Muscle of back (tissue), 11 donors: ENCODE data around the gene HOXB13. TPM values are rescaled to one million over a fixed set of nuclear protein-coding genes. Genes with fewer than 3 reads are reported as not detected.
"Not testable (repeated sequence)": the region's sequence is repeated elsewhere in the genome, so short reads cannot be mapped to it uniquely, and the experiment has no call there.

Experiments
- DNase-seq, 3 donors: peaks; one replicate each; pipeline versions ENCODE4 v3.0.0 to v3.0.0-alpha.2; 2013
- polyA plus RNA-seq, 10 donors: library from polyadenylated mRNA; unstranded; fragments of 120-200 nt; gene quantifications; one replicate each; pipeline ENCODE4 v1.2.1, GENCODE V29; 2013; ENCODE audit not compliant: insufficient read length in 10 of 10

The HOXB13 gene
- polyA plus RNA-seq, 10 donors: 0.04 TPM; not detected in 9

DNA sequence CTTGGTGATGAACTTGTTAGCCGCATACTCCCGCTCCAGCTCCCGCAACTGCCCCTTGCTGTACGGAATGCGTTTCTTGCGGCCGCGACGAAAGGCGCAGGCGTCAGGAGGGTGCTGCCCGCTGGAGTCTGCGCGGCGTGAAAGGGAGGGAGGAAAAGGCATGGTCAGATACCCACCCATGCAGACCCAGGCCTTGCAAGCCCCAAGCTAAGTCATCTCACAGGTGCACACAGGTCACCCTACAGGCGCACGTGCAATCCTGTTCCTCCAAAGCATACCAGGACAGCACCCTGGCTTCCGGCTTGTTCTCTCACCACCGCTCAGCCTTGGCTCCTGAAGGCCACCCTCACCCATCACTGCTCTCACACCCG is 1.6 kb downstream of the HOXB13 start:
- no peak for DNase-seq

DNA sequence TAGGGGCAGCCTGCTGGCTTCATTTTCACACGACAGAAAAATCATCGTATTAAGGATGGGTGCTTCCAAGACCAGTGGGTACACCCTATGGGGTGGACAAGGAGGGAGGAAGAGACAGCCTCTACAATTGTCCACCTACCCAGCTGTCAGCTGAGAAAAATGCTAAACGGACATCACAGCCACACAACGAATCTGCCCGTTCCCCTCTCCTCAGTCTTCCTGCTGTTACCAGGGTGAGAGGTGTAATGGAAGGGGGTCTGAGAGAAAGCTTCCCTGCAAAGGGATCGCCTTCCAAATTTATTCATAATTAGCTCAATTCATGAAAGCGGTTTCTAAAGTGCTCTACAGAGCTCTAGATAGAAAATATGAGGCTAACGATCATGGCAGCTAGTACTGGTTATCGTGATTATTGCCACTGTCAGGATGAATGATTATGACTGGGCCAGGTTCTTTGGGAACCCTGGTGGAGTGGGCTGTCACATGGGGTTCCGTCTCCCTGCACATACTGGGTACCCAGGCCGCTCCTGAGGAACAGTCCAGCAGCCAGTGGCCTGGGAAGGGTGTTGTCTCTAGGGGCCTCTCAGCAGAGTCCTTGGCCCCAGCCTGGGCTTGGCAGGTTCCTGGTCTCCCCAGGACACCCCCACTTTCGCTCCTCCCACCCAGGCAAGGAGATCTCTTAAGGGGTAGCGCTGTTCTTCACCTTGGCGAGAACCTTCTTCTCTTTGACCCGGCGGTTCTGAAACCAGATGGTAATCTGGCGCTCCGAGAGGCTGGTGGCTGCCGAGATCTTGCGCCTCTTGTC is 2.2 kb downstream of the HOXB13 start:
- DNase-seq: no peak

DNA sequence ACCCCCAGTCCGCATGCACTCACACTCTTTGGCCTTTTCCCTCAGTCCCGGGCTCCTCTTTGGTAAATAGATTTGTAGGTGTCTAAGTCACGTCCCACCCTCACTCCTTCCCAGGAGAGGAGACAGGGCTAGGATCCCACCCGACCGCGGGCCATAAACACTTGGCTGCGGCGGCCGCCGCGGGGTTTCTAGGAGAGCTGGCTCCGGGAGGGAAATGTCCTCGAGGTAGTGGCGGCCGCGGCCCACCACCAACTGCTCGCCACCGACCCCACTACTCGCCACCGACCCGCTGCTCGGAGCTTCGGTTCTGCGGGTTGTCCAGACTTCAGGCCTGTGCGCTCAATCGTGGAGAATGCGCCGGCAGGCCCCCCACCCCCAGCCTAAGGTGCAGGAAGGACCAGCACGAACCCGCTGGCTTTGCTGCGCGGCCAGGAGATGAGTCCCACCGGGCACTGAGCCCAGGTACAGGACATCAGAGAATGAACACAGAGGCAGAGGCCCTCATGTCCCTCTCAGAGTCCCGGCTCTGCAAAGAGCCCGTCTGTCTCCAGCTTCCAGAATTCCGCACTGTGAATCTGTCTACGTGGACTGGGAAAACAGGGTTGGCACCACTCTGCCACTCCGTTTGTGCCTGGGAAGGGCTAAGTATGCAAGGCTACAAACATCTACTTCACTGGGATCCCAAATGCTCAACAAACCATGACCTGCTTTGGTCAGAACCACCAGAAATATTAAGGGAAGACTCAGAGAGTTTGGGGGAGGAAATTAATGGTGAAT is 3.1 kb downstream of the HOXB13 start:
- no peak for DNase-seq

DNA sequence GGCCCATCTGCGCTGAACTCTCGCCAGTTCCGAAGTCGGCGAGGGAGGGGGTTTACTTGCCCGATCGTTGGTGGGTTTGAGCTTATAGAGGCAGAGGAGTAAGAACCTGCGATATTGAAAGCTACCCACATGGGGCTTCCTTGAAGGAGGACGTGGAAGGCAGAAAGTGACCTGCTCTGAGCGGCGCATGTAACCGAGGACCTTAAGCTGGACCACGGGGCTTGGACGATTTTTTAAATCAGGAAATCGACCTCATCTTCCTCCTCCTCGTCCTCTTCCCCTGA is 3.6 kb downstream of the HOXB13 start:
- DNase-seq: no peak

DNA sequence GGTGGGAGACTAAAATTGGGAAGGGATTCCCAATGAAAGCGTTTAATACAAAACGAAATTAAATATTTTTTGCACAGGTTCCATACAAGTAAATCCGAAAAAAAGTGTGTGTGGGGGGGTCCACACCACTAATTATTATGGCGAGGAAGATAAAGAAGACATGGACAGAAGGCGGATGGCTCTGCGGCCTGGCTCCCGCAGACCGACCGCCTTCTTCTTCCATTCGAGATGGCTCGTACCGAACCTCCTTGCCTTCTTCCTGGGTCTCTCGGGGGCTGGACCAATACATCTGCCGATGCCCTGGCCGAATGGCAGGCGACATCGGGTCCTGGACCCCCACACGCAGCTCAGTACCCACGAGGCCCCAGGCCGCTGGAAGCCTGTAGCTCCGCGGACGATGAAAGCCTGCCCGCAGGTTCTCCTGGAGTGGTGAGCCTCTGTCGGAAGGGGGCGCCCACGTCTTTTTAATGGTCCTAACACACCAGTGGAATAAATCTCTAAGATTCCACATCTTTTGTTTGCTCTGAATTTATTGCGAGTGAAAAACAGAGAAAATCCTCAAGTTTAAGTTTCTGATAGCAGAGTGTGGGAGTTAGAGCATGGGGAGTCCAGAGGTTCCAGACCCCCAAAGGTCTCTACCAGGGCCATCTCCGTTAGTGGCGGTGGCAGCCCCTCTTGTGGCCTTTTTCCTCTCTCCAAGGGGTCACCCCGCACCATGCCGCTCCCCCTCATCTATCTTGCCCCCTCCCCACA is 4.1 kb downstream of the HOXB13 start:
- DNase-seq: peak; percentile 70 to 86 (median 76)

DNA sequence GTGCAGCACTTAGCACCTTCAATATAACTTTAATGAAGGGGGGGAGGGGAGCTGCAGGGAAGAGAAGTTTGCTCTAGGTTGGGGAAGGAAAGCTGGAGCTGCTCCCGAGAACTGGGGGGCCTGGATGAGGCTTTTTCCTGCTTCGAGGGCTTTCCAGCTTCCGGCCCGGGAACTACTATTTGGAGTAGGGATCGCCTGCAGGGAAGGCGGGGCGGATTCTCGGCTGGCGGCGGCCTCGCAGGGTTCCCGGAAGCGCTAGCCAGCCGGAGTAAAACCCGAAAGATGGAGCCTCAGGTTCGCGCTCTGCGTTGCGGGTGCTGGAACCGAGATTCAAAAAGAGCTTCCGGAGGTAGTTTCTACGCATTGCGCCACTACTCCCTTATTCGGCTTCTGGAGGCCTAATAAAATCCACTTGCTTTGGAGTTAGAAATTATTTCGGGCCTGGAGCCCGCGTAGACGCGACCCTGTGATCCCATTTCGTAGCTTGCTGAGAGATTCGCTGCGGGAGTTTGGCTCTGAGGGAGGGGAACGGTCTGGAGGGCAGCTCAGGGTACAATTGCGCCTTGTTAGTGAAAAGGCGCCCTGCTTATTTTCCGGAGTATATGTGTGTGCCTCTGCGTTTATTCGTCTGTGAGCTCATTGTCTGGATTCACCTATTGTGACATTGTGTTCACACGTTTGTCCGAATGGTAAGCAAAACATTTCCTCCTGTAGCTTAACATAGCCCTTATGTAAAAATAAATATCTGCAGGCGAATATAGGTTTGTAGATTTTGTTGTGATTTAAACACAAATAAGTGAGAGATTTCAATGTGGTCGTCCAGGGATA is 4.9 kb downstream of the HOXB13 start:
- DNase-seq: no peak

DNA sequence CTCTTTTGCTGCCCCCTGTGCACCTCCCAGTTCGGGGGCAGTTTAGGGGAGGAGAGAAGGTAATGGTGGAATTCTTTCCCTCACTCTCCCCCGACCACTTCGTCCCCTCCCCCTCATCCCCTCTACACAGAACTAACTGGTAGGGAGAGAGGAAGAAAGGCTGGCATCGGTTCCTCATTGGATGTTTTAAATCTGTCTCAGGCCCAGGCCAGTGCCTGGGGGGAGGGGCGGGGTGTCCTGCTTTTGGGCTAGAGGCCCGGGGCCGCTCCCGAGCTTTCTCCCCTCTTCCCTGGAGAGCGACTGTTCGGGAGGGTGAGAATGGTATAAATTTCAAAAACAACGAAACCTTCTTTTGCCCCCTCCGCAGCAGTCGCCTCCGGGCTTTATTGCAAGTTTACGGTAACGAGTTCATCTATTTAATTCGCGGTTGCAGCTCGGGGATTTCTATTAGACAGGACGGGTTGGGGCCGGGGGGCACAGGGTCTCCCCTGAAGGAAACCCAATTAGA is 5.6 kb downstream of the HOXB13 start, which contains the start of gene PRAC2:
PRAC2 (plus strand) TSS at position 271 of the 508 bp plus-strand sequence. CDS start 1,226 bp downstream, outside the sequence.
- no peak for DNase-seq

DNA sequence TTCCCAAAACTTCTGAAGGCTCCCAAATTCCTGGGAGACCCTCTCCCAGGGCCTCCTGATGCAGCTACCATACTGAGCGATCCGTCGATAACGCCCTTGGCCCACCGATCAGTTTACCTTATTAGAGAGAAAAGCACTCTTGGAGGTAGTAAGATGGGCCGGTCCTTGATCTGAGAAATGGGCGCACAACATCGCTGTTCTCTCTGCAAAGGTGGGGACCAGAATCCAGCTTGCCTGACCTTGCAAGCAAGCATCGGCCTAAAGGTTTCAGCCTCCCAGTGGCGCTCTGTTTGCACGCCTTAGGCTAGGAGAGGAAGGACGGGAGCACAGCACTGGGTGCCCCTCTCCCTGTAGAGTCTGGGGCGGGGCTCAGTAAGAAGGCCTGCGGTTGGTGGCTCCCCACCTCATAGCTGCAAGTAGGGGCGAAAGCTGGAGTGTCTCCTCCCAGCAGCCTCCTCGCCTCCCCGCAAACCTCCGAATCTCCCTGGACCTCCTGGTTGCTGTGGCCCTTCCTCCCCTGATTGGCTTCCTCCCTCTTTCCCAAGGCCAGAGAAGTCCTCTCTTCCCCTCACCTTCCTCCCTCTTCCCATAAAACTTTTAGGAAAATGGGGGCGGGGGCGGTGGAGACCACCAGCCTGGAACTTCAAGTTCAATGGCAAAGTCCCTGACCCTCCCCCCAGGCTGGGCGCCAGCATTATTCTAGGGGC is 6.2 kb downstream of the HOXB13 start, which contains the start of gene PRAC1:
PRAC1 (minus strand) TSS at position 318 of the 707 bp plus-strand sequence; CDS start at position 192, 126 bp downstream.
- no peak for DNase-seq

DNA sequence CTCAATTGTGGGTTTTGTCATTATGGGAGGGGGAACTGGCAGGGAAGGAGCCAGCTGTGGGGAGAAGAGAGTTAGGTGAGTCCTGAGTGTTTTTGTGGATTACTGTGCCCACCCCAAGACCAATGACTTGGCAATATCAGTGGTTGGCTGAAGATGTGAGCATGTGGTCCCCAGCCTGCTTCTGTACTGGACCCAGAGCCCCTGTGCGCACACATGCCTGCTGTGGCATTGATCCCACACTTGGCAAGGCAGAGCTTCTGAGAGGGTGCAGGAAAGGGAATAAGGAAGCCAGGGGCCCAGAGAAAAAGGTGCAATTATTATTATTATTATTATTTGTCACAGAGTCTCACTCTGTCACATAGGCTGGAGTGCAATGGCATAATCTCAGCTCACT is 7.5 kb downstream of the HOXB13 start:
- no peak for DNase-seq

DNA sequence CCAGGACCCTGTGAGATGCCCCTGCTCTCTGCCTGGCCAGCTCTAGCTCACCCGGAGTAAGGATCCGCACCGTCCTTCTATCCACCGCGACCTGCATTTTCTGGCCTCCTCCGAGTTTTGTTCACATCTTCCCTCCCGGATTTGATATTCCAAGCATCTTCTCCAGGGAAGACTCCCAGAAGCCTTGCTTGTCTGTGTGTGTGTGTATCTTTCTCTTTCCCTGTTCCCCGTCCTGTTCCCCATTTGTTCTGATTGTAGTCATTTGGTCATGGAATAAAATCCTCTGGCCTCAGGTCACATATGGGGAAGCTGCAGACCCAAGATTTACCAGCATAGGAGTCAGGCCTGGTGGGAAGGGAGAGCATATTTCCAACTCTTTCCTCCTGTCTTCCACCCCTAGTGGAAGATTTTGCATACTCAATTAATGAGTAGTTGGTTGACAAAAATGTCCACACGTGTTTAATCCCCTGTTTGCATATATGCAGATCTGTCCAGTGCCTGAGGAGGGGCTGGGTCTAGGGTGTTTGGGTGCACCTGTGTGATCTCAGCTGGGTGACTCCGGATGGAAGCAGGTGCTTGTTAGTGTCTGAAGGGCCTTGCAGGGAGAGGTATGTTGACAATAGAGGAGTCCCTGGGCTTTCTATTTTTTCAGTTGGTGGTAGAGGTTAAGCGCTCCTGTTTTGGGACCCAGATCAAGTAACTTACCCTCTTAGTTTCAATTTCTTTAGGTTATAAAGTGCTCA is 8.1 kb downstream of the HOXB13 start:
- DNase-seq: no peak

DNA sequence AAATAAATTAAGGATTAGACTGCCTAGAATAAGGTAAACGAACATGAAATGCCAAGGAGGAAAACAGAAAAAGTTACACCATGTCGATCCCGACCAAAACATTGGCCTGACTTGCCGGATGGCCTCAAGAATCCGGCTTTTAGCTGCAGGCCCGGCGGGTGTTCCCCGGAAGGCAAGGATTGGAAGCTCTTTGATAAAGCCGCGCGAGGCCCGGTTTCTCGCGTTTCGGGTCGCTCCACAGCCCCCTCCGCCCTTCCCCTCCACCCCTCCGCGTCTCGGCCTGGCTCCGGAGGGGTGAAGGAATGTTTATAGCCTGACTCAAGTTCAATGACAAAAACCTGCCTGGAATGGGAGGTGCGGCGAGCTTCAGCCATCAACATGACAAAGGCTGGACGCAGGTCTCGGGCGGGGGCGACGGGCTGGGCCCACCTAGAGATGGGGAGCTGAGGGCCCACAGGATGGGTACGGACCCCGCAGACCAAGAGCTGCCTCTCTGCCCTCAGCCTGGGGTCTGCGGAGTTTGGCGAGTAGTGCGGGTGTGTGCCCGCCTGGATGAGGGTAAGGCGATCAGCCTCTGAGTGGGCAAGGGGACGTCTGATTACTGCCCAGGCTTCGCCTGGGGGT is 8.8 kb downstream of the HOXB13 start:
- DNase-seq: no peak

DNA sequence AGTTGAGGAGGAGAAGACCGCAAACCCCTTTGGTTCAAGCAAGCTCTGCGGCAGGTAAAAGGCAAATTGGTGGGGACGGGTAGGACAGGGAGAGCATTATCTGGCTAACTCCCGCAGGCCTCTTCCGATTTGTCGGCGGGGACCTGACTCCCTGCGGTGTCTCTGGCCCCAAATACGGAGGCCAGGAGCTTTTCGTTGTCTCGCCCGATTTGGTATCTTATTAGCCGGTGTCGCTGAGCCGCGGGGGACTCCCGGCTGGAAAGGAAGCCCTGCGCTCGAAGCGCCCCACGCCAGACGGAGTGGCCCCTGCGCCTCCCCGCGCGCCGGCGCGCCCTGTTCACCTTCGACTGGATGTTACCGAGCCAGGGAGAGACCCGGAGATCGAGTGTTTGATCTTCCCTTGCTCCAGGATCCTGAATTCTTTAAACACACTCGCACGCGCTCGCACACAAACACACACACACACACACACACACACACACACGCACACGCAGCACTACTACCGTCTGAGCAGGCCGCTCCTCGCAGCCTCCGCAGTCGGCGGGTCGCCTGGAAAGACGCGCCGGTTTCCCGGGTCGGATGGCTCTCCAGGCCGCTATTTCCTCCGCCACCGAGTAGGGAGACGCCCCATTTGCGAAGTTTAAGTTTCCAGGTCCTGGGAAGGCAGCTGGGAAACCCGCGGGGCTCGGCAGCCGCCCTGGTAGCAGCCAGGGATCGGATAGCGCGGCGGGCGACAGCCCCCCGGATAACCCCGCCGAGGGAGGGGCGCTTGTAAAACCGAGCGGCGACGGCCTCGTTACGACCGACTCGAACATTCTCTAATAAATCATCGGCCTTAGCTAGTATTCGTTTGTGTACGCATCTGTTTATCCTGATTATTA is 9.5 kb downstream of the HOXB13 start:
- peak in 1 of 3 donors; percentile 74 for DNase-seq

DNA sequence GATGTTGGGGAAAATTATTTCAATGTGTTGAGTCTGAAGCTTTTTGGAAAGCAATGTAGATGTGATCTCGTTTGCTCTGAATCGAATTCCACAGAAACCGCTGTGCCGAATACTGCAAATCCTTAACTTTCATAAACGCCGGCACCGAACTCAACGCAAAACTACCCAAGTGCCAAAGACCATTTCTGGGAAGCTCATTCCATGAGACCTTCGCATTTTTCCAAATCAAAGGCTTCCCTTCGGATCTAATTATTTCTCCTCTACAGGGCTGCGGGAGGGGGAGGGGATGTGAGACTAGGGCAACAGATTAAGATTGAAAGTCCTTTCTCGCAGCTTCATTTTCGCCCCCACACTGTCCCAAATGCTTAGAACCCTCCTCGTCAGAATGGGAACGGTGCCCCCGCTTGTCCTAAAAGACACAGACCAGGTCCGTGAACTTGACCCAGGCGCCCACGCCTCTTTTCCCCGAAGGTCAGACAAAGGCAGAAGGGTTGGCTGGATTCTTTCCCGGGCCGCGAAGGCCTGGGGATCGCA is 10.3 kb downstream of the HOXB13 start:
- peak in 2 of 3 donors; percentile 17 to 82 for DNase-seq

DNA sequence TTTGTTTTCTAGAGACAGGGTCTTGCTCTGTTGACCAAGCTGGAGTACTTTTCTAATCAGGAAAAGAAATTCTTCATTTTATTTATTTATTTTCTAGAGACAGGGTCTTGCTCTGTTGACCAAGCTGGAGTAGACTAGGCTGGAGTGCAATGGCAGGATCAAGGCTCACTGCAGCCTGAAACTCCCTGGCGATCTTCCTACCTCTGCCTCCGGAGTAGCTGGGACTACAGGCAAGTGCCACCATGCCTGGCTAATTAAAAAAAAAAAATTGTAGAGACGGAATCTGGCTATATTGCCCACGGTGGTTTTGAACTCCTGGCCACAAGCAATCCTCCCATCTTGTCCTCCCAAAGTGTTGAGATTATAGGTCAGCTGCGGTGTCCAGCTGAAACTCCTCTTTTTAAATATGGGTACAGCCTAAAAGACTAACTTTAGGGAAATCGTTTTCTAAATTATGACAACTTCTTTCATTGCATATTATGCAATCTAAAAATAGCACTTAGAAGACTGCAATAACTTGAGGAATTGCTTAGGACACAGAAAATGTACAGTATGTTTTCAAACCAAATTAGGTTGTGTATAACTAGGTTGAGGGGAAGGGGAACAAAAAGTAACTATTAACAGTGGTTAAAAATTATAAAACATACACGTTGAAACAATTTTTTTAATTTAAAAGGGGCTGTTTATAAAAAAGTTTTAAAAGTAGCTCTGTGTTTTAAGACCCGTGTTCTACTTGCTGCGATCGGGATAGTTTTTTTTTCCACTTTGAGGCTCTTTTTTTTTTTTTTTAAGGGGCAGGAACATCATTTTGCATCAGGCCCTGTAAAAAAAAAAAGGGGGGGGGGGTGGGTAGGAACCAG is 11.0 kb downstream of the HOXB13 start:
- peak in 1 of 3 donors; percentile 50 for DNase-seq

DNA sequence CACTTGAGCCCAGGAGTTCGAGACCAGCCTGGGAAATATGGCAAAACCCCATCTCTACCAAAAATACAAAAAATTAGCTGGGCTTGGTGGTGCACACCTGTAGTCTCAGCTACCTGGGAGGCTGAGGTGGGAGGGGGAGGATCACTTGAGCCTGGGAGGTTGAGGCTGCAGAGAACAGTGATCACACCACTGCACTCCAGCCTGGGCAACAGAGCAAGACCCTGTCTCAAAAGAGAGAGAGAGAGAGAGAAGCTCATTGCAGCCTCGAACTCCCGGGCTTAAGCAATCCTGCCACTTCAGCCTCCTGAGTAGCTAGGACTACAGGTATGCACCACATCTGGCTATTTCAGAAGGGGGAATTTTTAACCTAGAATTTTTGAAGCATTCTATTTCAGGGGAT is 12.0 kb downstream of the HOXB13 start:
- not testable (repeated sequence) for DNase-seq

DNA sequence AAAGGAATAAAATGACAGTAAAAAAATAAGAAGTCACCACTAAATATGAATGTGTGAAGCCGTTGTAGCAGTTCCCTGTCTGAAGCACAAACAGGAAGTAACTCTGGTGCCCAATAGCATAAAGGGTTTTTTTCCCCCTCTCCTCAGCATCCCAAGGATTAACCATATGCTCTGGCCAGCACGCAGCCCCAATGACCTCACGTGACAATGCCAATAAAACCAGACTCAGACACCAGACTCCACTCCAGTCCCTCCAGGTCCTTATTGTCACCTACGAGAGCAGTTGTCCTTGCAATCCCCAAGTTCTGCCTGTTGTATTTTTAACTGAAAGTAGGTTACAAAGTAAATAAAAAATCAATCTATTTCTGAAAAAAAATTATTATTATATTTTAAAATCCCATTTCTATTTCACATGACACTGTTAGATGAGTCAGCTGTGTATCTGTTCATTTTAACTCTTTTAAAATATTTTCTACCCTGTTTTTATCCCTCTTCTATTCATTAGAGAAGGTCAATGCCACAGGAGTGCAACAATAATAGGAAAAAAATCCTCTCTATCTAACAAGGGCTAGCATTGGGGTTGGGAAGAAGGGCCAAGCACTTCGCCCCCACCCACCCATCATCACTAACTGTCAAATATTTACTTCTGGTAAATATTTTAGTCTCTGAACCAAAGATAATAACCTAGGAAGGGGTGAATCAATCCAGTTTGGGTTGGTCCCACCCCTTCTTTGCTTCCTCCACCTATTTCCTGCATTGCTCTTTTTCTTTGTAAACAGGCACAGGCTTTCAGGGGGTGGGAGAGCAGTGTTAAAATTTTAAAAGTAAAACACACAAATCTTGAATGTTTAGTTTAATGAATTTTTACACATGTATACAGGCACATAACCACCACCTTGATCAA is 12.8 kb downstream of the HOXB13 start:
- DNase-seq: no peak
